Dermis microvascular lymphatic vessel endothelial cell (primary cell): ENCODE measurements around the gene HPSE2. TPM values are rescaled to one million over a fixed set of nuclear protein-coding genes. Genes with fewer than 3 reads are reported as not detected.
"Not testable (repeated sequence)": the region's sequence is repeated elsewhere in the genome, so short reads cannot be mapped to it uniquely, and the experiment has no call there.

ENCODE experiments used
- DNase-seq, 2 donors: peaks; one replicate each; pipeline versions ENCODE4 v3.0.0 to v3.0.0-alpha.2; 2010; ENCODE audit warnings: low read depth in 2 of 2
- total RNA-seq: library from RNA; depleted of rRNA; stranded (reverse); fragments of >200 nt; gene quantifications from 2 replicates; pipeline ENCODE4 v1.2.1, GENCODE V29; 2014

Gene HPSE2
- total RNA-seq, 1 donor from 2014 or later: under 0.01 TPM

GRCh38 chr10:99161165-99161564 lies 74.5 kb downstream of the HPSE2 start:
- no peak for DNase-seq

GRCh38 chr10:99143651-99144050 lies 92.0 kb downstream of the HPSE2 start:
- DNase-seq: no peak

GRCh38 chr10:99143011-99143410 lies 92.6 kb downstream of the HPSE2 start:
- no peak for DNase-seq

DNA sequence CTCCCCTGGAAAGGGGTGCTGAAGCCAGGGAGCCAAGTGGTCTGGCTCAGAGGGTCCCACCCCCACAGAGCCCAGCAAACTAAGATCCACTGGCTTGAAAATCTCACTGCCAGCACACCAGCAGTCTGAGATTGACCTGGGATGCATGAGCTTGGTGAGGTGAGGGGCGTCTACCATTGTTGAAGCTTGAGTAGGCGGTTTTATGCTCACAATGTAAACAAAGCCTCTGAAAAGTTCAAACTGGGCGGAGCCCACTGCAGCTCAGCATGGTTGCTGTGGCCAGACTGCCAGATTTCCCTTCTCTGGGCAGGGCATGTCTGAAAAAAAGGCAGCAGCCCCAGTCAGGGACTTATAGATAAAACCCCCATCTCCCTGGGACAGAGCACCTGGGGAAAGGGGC lies 102.8 kb downstream of the HPSE2 start:
- DNase-seq: not testable (repeated sequence)

GRCh38 chr10:99125879-99126278 lies 109.8 kb downstream of the HPSE2 start:
- DNase-seq: no peak

- no peak for DNase-seq
Observed at GRCh38 chr10:99124376-99124775, 111.3 kb downstream of the HPSE2 start.

DNA sequence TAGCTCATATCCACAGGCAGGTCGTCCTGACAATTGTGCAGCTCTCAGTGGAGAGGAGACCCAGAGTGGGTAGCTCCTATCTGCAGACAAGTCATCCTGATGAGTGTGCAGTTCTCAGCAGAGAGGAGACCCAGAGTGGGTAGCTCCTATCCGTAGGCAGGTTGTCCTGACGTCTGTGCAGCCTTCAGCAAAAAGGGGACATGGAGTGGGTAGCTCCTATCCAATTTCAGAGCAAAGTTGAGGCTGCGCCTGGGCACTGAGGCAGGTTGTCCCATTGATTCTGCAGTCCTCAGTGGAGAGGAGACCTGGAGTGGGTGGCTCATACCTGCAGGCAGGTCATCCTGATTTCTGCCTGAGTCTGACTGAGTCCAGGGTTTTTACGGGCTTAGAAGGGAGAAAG lies 111.8 kb downstream of the HPSE2 start:
- no peak for DNase-seq

DNA sequence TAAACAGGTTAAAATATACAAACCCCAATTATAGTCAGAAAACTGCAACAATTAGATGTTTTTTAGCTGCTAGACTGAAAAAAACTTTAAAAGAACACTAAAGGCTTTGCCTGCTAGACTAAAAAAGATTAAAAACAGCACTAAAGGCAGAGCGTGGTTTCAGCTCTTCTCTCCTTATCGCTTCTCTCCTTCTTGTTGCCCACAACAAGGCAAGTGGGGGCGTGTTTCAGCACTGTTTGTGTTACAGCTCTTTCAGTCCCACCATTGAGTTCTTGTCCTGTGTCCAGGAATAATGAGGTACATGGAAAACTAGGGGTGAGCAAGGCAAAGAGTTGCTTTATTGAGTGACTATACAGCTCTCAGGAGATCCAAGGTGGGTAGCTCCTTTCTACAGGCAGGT lies 112.3 kb downstream of the HPSE2 start:
- no peak for DNase-seq

DNA sequence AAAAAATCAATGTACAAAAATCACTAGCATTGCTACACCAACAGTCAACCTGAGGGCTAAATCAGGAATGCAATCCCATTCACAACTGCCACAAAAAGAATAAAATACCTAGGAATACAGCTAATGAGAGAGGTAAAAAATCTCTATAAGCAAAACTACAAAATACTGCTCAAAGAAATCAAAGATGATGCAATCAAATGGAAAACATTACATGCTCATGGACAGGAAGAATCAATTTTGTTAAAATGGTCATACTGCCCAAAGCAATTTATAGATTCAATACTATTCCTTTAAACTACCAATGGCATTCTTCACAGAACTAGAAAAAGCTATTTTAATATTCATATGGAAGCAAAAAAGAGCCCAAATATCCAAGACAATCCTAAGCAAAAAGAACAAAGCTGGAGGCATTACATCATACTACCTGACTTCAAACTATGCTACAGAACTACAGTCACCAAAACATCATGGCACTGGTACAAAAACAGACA lies 116.3 kb downstream of the HPSE2 start:
- no peak for DNase-seq

DNA sequence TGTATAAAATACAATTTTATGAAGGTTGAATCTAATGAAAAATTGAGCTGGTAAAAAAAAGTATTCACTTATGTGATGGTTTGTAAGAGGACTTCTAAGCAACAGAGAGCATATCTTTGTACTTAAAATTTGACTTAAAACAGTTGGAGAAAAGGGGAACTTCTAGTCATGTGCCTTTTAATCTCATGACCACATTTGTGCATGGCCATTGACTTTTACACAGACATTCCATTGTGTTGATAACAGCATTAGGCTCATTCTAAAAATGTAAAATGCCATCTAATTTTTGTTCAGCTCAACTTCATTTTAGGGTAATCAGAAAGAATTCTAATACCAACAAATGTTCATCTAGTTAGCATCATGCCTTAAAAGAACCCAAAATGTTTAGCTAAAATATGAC lies 119.9 kb downstream of the HPSE2 start:
- no peak for DNase-seq

DNA sequence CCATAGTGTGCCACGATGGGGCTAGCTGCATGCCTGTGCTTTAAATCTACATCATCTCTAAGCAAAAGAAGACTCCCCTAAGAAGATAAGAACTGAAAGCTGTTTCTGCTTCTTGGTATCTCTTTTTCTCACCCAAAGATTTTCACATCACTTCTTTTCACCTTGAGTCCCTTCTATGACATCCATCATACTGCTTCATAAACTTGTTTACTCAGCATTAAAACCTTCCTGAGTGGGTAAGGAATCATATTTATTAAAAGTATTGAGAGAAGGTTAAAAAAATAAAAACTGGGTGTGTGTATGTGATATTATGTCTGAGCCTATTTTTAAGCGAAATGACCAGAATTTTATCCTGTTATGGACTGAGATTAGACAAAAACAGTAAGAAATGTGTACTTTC lies 150.3 kb downstream of the HPSE2 start:
- DNase-seq: no peak

DNA sequence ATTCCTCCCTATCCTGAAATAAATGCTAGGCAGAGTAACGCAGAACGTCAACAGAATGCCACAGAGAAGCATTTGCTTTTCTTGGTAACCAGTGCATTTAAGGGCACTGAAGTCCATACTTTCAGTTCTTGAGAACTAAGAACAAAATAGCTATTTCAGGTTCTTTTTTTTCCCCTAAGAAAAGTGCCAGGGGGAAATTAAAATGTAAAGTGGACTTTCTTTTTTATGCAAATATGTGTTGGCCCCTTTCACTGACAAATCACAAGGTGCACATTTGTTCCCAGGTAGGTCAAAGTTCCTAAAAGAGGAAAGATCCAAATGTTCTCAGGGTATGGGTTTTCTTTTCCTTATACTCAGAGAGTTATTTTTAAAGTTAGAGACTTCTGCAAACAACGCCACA lies 151.5 kb downstream of the HPSE2 start:
- no peak for DNase-seq

GRCh38 chr10:99080275-99080945 lies 155.2 kb downstream of the HPSE2 start:
- DNase-seq: no peak

- no peak for DNase-seq
Observed at GRCh38 chr10:99062591-99062990, 173.1 kb downstream of the HPSE2 start.

GRCh38 chr10:99058762-99059161 lies 176.9 kb downstream of the HPSE2 start:
- DNase-seq: no peak

DNA sequence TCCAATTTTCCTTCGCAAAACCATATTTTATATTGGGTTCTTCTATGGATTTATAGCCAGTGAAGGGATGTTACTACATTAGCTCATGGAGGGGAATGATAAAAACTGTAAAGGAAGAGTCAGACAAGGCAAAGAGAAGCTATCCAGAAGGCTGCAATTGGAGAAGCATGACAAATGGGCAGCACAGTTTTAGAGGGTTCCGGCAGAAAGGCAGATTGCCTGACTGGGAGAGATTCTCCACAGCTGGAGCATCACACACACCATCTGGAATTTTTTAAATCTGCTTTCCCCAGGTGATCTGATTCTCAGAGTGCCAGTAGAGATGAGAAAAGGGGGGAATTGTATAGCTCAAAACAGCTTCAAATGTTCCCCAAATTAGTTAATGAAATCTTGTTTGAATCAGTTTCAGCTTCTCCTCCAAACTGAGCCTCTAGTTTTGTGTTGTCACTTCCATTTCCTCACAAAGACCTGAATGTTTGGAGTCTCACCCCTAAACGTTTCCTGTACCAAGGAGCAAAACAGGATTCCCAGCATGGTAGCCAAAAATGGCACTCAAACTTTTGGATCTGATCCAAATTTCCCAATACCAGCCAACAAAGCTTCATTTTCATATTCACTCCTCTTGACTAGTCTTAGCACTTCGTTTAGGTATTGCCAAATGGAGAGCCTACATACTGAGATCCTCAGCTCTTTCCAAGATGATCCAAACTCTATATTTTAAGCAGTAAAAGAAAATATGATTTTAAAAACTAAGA lies 177.5 kb downstream of the HPSE2 start:
- DNase-seq: no peak

GRCh38 chr10:99045671-99046070 lies 190.0 kb downstream of the HPSE2 start:
- DNase-seq: no peak

- DNase-seq: no peak
Observed at GRCh38 chr10:99042051-99042771, 193.4 kb downstream of the HPSE2 start.

GRCh38 chr10:99041468-99041867 lies 194.2 kb downstream of the HPSE2 start:
- DNase-seq: no peak

GRCh38 chr10:99013885-99014284 lies 221.8 kb downstream of the HPSE2 start:
- no peak for DNase-seq

GRCh38 chr10:99010286-99010685 lies 225.4 kb downstream of the HPSE2 start:
- no peak for DNase-seq

- no peak for DNase-seq
Observed at GRCh38 chr10:99008054-99008453, 227.6 kb downstream of the HPSE2 start.
